ENCODE results near the gene CDK16.
A peak's percentile ranks its signal among the peaks of the same experiment; 100 is the strongest.

Gene CDK16

DNA sequence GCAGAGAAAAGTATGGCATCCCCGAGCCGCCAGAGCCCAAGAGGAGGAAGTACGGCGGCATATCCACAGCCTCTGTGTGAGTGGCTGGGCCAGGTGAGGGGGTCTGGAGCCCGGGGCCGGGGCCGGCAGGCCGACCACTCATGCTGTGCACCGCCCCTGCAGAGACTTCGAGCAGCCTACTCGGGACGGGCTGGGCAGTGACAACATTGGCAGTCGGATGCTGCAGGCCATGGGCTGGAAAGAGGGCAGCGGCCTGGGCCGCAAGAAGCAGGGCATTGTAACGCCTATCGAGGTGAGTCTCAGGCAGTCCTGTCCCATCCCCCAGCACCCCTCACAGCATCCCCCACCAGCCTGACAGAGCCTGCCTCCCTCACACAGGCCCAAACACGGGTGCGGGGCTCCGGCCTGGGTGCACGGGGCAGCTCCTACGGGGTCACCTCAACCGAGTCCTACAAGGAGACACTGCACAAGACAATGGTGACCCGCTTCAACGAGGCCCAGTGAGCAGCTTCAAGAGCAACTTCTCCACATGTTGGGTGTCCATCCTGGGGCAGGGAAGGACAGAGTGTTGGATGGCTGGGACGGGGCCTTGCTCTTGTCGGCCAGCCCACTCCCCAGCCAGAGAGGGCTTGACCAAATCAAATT, 32.3 kb upstream of the CDK16 start:
- TF ChIP-seq CTCF (IDR thresholded peaks at IDR 0.05; ENCODE audit: low read depth, low read length), result no peak
- no peak for DNase-seq (ENCODE audit: extremely low read depth, low read depth)

GRCh38 chrX:47187106-47187677, 31.3 kb upstream of the CDK16 start:
- DNase-seq (ENCODE audit: extremely low read depth, low read depth), result no peak
- no peak for TF ChIP-seq CTCF (IDR thresholded peaks at IDR 0.05; ENCODE audit: low read depth, low read length)

- no peak for TF ChIP-seq CTCF (IDR thresholded peaks at IDR 0.05; ENCODE audit: low read depth, low read length)
- DNase-seq (ENCODE audit: extremely low read depth, low read depth), result no peak
Observed at GRCh38 chrX:47189906-47190305, 28.6 kb upstream of the CDK16 start.

DNA sequence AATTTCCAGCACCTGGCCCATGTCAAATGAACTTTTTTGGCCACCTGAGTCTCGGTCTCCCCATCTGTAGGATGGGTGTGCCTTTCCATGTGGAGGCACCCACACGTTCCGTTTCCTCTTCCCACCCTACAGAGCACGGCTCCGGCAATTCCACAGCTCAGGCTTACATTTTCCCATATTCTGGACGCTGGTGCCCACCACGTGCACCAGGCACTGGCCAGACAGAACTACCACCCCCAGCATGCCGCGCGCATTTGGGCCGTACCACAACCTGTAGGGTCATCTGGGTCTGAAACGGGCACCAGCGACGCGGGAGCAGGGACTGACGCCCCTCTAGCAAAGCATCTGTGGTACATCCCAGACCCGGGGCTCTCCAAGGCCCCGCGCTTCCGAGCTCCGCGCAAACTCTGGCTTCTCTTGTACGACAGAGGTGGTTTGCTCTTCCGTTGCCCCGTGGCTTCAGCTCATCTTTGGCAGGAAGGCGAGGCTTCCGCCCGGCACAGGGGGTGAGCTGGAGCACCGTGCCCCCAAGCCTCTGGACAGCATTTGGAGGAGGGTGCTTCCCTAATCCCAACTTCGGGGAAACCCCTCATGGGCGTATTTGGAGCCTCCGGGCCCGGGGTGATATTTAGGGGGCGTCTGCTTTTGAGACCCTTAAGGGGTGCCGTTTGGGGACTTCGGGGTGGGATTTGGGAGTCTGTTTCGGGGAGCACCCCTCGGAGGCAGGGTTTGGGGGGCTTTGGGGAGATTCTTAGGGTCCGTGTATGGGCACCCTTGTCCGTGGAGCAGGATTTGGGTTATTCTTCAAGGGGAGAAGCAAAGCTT, 27.8 kb upstream of the CDK16 start:
- DNase-seq (ENCODE audit: extremely low read depth, low read depth), result peak; percentile 84
- no peak for TF ChIP-seq CTCF (IDR thresholded peaks at IDR 0.05; ENCODE audit: low read depth, low read length)

GRCh38 chrX:47191331-47191730, 27.1 kb upstream of the CDK16 start:
- no peak for DNase-seq (ENCODE audit: extremely low read depth, low read depth)

GRCh38 chrX:47191806-47192401, 26.6 kb upstream of the CDK16 start:
- TF ChIP-seq CTCF (IDR thresholded peaks at IDR 0.05; ENCODE audit: low read depth, low read length), result no peak

More at GRCh38 chrX:47191331-47191730, 27.1 kb upstream of the CDK16 start:
- TF ChIP-seq CTCF (IDR thresholded peaks at IDR 0.05; ENCODE audit: low read depth, low read length), result no peak

More at GRCh38 chrX:47191806-47192401, 26.6 kb upstream of the CDK16 start:
- DNase-seq (ENCODE audit: extremely low read depth, low read depth), result no peak

Measured in AG09319 (cell line).